GM06990 (cell line): ENCODE data around the gene PRELID3B.

Experiments
- DNase-seq: peaks from one replicate; pipeline ENCODE4 v3.0.0-alpha.2; 2011; ENCODE audit not compliant: insufficient read length; ENCODE audit errors: extremely low read depth
- H3K27me3 ChIP-seq: replicated peaks from 2 replicates; pipeline ENCODE4 v1.6.0; 2011; ENCODE audit warnings: low read length; ENCODE audit not compliant: control insufficient read depth, insufficient read depth
- H3K36me3 ChIP-seq: 2 replicates; pipeline ENCODE4 v1.5.1; 2011; ENCODE audit warnings: low read length; ENCODE audit not compliant: control insufficient read depth, insufficient read depth
- H3K4me3 ChIP-seq: replicated peaks from 2 replicates; pipeline ENCODE4 v1.5.1; 2011; ENCODE audit warnings: low read depth, mild to moderate bottlenecking, control low read depth, low read length
- TF ChIP-seq, protein P1 (sequence below): IDR thresholded peaks from 2 replicates; pipeline ENCODE4 v1.5.1; 2011; ENCODE audit warnings: low read length, control low read depth, mild to moderate bottlenecking, inconsistent platforms; ENCODE audit not compliant: insufficient read depth, poor library complexity, severe bottlenecking

PRELID3B gene

DNA sequence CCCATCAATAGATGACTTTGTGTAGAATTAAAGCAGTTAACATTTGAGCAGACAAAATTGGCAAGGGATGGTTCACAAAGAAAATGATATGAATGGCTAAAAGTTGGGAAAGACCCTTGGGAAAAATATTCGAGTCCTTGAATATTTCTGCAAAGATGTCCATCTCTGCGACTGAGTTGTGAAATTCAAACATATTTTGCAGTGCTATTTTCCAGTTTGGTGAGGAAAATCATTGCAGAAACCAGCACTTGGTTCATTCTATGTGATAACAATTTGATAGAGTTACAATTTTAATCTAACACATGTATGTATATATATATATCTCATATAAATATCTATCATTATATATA lies 6.1 kb upstream of the PRELID3B start:
- DNase-seq: no peak
- H3K27me3 ChIP-seq: no peaks in the 10 kb centered on the region
- H3K36me3 ChIP-seq: no peaks in the 10 kb centered on the region
- H3K4me3 ChIP-seq: no peak overlapping the region
- TF ChIP-seq, protein P1, sequence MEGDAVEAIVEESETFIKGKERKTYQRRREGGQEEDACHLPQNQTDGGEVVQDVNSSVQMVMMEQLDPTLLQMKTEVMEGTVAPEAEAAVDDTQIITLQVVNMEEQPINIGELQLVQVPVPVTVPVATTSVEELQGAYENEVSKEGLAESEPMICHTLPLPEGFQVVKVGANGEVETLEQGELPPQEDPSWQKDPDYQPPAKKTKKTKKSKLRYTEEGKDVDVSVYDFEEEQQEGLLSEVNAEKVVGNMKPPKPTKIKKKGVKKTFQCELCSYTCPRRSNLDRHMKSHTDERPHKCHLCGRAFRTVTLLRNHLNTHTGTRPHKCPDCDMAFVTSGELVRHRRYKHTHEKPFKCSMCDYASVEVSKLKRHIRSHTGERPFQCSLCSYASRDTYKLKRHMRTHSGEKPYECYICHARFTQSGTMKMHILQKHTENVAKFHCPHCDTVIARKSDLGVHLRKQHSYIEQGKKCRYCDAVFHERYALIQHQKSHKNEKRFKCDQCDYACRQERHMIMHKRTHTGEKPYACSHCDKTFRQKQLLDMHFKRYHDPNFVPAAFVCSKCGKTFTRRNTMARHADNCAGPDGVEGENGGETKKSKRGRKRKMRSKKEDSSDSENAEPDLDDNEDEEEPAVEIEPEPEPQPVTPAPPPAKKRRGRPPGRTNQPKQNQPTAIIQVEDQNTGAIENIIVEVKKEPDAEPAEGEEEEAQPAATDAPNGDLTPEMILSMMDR: no peak

DNA sequence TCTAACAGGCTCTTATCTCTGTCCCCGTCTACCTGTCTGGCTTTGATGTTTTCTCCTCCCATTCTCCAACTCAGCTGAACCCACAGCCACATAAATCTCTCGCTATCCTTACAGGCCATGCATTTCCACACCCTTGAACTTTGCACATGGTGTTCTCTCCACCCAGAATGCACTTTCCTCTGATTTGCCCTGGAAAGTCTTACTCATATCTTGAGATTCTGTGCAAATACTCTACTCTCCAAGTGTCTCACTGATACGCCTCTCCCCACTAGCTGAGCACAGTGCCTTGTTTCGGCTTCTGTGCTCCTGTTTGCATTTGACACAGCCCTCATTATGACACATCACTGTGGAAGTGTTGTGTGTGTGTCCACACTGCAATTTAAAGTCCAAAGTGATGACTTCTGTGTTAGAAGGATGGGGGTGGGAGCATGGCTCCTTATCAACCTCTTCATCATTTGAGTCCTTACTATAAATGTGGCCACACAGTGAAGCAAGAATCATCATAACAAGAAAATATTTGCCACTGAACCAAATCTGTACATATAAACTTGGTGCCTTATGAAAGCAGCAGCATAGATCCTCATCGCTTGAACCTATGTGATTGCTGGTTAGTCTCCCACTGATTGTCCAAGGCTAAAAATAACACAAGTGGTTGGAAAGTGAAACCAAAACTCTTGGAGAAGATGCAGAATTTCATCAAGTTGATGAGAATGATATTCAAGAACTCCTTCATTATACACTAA lies 5.5 kb upstream of the PRELID3B start:
- no peak for DNase-seq
- no peaks in the 10 kb centered on the region for H3K27me3 ChIP-seq
- TF ChIP-seq, protein P1: no peak
- no peak overlapping the region for H3K4me3 ChIP-seq
- H3K36me3 ChIP-seq: no peaks in the 10 kb centered on the region

DNA sequence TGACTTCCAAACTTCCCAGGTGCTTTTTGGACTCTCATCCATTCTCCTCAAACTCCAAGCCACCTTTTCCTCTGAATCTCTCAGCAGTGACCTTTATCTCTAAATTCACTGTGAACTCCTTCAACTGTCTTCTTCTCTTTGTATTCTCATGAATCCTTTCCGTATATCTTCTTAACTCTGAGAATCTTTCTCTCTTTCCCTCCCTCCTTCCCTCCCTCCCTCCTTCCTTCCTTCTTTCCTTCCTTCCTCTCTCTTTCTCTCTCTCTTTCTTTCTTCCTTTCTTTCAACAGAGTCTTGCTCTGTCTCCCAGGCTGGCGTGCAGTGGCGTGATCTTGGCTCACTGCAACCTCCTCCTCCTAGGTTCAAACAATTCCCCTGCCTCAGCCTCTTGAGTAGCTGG lies 4.3 kb upstream of the PRELID3B start:
- Histone ChIP-seq H3K27me3 (no peaks in the 10 kb centered on the region), H3K36me3 (no peaks in the 10 kb centered on the region), H3K4me3 (no peak overlapping the region)
- DNase-seq: no peak
- TF ChIP-seq, protein P1: no peak

DNA sequence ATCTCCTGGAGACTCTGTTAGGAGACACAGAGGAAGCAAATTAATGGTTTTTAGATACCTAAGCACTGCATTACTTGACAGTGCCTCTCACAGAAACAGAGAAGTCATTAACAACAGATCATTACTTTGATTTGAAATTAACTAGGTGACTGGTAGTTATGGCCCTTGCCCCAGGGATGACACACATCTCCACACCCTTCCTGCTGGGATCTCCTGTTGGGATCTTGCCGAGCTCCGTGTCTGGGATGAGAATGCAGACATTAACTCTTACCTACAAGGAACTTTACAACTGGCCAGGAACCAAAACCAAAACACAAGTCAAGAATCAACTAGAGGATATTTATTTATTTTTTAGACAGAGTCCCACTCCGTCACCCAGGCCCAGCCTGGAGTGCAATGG lies 2.2 kb upstream of the PRELID3B start:
- TF ChIP-seq, protein P1: no peak
- Histone ChIP-seq H3K36me3 (no peaks in the 10 kb centered on the region), H3K4me3 (no peak overlapping the region), H3K27me3 (no peaks in the 10 kb centered on the region)
- no peak for DNase-seq

DNA sequence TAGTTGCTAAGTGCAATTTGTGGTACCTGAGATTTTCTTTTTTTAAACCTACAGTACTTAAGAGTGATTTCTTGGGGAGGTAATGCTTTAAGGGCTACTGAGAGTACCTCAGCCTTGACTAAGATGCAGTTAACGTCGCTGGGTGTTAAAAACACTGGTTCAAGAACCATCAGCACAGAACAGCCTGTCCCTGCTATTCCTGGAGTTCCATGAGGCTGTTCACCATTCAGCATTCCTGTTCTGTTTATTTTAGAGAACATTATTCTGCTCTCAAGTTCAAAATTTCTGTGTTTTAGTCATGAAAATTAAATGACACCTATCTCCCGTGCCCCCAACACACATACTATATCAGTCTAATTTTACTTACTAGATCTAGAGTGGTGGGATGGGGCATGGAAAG lies 1.7 kb upstream of the PRELID3B start:
- H3K4me3 ChIP-seq: no peak overlapping the region
- no peak for DNase-seq
- TF ChIP-seq, protein P1: no peak
- H3K27me3 ChIP-seq: no peaks in the 10 kb centered on the region
- H3K36me3 ChIP-seq: no peaks in the 10 kb centered on the region

DNA sequence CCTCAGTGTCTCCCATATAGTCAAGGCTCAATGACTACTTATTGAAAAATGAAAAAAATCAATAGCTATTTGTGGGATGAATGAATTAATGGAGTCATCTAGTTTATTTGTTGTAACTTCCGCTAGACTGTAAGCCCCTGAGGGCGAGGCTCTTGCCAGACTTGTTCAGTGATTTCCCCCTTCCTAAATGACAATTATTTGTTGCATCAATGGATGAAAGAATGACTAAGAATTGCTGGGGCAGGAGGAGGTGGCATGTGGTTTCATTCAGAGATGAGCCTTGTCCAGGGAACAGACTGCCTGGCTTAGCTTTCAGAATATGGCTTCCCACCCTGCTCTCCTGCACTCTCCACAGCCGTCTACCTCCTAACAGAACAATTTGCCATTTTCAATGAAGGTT lies 1.1 kb upstream of the PRELID3B start:
- Histone ChIP-seq H3K27me3 (no peaks in the 10 kb centered on the region), H3K4me3 (no peak overlapping the region), H3K36me3 (no peaks in the 10 kb centered on the region)
- TF ChIP-seq, protein P1: no peak
- DNase-seq: no peak
